ENCODE results near the gene LHX6.

DNA sequence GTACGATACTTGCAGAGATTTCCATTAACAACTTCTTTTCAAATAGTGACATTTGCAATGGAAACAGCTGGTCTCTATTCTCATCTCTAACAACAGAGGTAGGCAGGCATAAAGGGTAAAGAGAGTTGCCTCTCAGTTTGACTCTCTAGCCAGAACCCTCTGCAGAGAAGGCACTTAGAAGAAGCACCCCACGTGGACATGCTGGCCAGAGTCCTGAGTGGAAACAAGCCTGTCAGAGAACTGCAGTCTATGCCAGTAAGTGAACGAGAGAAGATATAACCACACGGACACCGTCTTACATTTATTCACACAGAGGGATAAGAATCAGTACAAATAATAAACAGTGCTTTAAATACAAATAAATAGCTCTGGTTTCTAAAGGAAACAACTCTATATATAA lies 11.0 kb upstream of the LHX6 start:
- TF ChIP-seq JUN (CRISPR knock-in tag; IDR thresholded peaks at IDR 0.05) (no peak), NFE2L1 (CRISPR knock-in tag; IDR thresholded peaks at IDR 0.05) (no peak), TCF7 (CRISPR knock-in tag; IDR thresholded peaks at IDR 0.05; ENCODE audit: low read depth) (no peak)
- TF ChIP-seq, protein P1, sequence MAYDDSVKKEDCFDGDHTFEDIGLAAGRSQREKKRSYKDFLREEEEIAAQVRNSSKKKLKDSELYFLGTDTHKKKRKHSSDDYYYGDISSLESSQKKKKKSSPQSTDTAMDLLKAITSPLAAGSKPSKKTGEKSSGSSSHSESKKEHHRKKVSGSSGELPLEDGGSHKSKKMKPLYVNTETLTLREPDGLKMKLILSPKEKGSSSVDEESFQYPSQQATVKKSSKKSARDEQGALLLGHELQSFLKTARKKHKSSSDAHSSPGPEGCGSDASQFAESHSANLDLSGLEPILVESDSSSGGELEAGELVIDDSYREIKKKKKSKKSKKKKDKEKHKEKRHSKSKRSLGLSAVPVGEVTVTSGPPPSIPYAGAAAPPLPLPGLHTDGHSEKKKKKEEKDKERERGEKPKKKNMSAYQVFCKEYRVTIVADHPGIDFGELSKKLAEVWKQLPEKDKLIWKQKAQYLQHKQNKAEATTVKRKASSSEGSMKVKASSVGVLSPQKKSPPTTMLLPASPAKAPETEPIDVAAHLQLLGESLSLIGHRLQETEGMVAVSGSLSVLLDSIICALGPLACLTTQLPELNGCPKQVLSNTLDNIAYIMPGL (CRISPR knock-in tag; IDR thresholded peaks at IDR 0.05): no peak
- TF ChIP-seq, protein P2, sequence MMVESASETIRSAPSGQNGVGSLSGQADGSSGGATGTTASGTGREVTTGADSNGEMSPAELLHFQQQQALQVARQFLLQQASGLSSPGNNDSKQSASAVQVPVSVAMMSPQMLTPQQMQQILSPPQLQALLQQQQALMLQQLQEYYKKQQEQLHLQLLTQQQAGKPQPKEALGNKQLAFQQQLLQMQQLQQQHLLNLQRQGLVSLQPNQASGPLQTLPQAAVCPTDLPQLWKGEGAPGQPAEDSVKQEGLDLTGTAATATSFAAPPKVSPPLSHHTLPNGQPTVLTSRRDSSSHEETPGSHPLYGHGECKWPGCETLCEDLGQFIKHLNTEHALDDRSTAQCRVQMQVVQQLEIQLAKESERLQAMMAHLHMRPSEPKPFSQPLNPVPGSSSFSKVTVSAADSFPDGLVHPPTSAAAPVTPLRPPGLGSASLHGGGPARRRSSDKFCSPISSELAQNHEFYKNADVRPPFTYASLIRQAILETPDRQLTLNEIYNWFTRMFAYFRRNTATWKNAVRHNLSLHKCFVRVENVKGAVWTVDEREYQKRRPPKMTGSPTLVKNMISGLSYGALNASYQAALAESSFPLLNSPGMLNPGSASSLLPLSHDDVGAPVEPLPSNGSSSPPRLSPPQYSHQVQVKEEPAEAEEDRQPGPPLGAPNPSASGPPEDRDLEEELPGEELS (CRISPR knock-in tag; IDR thresholded peaks at IDR 0.05): no peak
- TF ChIP-seq, protein P3, sequence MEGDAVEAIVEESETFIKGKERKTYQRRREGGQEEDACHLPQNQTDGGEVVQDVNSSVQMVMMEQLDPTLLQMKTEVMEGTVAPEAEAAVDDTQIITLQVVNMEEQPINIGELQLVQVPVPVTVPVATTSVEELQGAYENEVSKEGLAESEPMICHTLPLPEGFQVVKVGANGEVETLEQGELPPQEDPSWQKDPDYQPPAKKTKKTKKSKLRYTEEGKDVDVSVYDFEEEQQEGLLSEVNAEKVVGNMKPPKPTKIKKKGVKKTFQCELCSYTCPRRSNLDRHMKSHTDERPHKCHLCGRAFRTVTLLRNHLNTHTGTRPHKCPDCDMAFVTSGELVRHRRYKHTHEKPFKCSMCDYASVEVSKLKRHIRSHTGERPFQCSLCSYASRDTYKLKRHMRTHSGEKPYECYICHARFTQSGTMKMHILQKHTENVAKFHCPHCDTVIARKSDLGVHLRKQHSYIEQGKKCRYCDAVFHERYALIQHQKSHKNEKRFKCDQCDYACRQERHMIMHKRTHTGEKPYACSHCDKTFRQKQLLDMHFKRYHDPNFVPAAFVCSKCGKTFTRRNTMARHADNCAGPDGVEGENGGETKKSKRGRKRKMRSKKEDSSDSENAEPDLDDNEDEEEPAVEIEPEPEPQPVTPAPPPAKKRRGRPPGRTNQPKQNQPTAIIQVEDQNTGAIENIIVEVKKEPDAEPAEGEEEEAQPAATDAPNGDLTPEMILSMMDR (IDR thresholded peaks at IDR 0.05): no peak

Measured in WTC11 (cell line).